Measurements from ENCODE around the gene TMEM267.
"Not testable (repeated sequence)": the region's sequence is repeated elsewhere in the genome, so short reads cannot be mapped to it uniquely, and the experiment has no call there.

- TF ChIP-seq CTCF (IDR thresholded peaks at IDR 0.05); POLR2A (IDR thresholded peaks at IDR 0.05); POLR2AphosphoS5 (IDR thresholded peaks at IDR 0.05; ENCODE audit: insufficient read depth in 1 of 2, low read depth in 1 of 2): not testable (repeated sequence)
Measured at GRCh38 chr5:43465455-43465854, 18.2 kb downstream of the TMEM267 start.
